Left colon (tissue), 2 donors: ENCODE results near the gene NKD2. TPM values are rescaled to one million over a fixed set of nuclear protein-coding genes. Genes with fewer than 3 reads are reported as not detected.
"Not testable (repeated sequence)": the region's sequence is repeated elsewhere in the genome, so short reads cannot be mapped to it uniquely, and the experiment has no call there.

ENCODE experiments used
- ATAC-seq: fragments of 200-7000 bp; cut with Tn5 transposase; one replicate; pipeline ENCODE4 v1.9.1; 2020; ENCODE audit warnings: mild to moderate bottlenecking, moderate library complexity
- DNase-seq, 2 donors: peaks; one replicate each; pipeline ENCODE4 v3.0.0-alpha.2; 2020
- intact Hi-C, 2 donors: fragments of 100-400 bp; cut with DNase I in 1 of 2; cut with micrococcal nuclease in 1 of 2; formaldehyde crosslinking; loops; one replicate each; pipeline versions ENCODE4 v1.11.2 to v1.14.0; 2022; cut with DNase I, micrococcal nuclease
- total RNA-seq, 2 donors: library from RNA; stranded (reverse); fragmentation: NEBNext Ultra II Directional; extraction: Animal tissue kit (Norgen Biotek cat#: 25700); gene quantifications; one replicate each; pipeline ENCODE4 v1.2.1, GENCODE V29; 2021
- donor health status: DM: no; HTN: no; CAD: no.
- donor health status: DM: yes; HTN: yes; CAD: no.

Gene NKD2
- total RNA-seq, 2 donors from 2014 or later, result 1.6 TPM

DNA sequence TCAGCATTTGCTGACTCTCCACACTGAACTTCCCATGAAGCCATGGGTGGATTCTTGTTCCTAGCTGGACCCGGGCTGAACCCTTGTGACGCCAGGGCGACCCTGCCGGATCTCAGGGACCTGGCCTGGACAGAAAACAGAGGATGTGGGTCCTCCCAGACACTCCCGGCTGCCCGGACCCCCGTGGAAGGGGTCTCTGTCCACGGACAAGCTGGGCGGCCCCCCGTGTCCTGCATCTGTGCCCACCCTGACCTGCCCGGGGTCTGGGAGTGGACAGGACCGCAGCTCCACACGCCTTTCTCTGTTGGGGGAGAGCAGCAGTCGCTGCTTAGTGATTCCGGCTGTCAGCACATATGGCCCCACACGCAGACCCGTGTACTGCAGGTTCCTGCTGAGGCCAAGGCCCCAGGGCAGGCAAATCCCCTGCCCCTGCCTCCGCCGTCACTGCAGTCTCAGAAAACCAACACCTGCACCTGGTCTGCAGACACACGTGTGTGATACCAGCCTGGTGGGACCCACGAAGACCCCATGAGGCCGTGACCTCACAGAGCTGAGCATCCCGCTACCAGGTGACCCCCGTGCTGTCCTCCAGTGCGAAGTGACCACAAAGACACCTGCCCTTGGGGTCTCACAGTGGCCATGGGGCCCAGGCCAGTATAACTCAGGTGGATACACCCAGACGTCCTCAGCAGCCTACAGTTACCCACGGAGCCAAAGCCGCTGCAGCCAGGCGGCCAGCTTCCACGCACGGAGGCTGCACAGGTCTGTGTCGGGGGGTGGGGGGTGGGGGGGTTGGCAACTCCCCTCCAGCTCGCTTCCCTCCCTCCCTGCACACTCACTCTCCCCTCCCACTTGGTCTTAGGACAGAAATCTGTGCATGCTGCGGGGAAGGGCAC, 50.6 kb downstream of the NKD2 start:
- no peak for ATAC-seq
- intact Hi-C loops, result no loop called here
- DNase-seq, result no peak

- intact Hi-C loops, result no loop called here
- ATAC-seq, result no peak
- DNase-seq, result no peak
These were observed 51.3 kb downstream of the NKD2 start for GRCh38 chr5:1059884-1060263.

- intact Hi-C loops, result no loop called here
- ATAC-seq (no peak), DNase-seq (no peak)
These were observed 52.0 kb downstream of the NKD2 start for GRCh38 chr5:1060535-1060981.

- DNase-seq, ATAC-seq, intact Hi-C loops: not testable (repeated sequence)
These were observed 52.7 kb downstream of the NKD2 start for GRCh38 chr5:1061292-1061691.

GRCh38 chr5:1061916-1062315, 53.3 kb downstream of the NKD2 start:
- ATAC-seq (no peak), DNase-seq (no peak)
- intact Hi-C loops, result no loop called here

DNA sequence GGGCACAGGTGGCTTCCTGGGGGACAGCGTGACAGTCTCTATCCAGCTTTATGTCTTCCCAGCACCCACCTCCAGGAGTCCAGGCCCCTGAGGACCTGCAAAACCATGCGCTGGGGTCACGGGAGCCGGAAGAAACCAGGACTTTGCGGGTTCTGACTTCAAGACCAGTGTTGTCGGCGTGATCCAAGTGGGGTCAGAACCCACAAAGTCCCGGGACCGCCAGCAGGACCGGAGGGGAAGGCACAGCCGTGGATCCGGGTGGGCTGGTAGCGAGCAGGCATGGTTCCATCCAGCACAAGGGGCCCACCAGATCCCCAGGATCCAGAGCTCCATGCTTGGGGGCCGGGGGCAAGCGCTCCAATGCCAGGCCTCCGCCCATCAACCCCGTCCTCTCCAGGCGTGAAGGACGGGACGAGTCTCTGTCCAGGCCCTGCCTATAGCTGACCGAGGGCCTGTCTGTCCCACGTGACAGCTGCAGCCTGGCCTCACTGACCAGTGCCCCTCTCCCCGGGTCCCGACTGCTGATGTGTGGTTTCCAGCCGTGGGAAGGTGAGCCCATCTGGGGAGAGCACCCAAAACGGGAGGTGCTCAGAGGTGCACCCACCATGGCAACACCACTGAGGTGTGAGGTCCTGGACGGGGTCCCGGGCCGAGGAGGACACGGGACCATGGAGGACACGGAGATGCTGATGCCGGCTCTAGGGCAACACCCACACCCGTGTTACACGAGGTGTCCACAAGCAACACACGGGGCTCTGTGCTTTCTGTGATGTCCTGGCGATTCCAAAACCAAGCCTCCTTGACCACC, 54.4 kb downstream of the NKD2 start:
- intact Hi-C loops, result no loop called here
- no peak for DNase-seq
- ATAC-seq, result no peak

DNA sequence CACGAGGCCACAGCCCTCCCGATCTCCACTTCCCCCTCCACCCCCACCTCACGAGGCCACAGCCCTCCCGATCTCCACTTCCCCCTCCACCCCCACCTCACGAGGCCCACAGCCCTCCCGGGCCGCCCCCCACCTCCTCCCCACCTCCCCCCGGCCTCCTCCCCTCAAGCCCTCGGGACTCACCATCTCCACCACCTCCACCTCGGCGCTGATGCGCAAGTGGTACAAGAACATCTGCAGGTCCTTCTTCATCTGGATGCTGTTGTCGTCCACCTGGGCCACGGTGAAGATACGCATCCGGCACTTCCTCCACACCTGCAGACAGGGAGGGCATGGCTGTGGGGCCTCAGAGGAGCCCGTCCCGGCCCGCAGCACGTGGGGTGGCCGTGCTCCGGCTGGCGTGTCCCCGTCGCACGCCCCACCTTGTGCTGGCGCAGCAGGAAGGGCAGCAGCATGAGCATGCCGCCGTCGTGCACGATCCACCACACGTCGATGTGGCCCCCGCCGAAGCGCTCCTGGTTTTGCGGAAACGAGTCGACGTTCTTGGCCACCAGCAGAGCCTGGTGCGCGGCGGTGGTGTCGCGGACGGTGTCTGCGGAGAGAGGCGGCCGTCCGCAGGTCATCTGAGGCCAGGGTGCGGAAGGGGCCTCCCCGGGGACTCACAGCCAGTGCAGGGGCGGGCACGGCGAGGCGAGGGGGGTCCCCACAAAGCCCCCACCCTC, 55.2 kb downstream of the NKD2 start:
- intact Hi-C loops, result no loop called here
- no peak for DNase-seq
- no peak for ATAC-seq

- ATAC-seq (no peak), DNase-seq (no peak)
- intact Hi-C loops, result no loop called here
These were observed 56.0 kb downstream of the NKD2 start for GRCh38 chr5:1064383-1065142.

DNA sequence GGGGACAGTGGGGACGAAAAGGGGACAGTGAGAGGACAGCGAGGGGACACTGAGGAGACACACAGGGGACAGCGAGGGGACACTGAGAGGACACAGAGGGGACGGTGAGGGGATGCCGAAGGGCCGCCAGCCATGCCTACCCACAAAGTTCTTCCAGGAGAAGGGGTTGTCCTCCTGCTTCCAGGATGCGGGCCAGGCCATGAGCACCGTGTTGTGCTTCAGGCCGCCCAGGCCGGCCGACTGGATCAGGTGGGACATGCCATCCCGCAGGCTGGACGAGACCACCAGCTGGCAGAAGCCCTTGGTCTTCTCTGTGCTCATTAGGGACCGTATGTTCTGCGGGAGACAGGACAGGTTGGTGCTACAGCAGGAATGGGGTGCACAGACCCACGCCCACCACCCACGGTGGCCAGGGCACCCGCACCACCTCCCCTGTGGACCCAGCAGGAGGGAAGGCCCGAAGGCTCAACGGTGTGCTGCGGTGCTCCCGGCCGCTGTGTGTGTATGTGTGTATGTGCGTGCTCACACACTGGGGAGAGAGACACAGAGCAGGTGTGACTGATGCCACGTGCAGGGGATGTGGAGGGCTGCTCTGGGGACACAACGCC, 56.6 kb downstream of the NKD2 start:
- intact Hi-C loops, result no loop called here
- ATAC-seq (peak; percentile 6), DNase-seq (no peak)

- ATAC-seq (peak; percentile 13), DNase-seq (no peak)
- intact Hi-C loops, result no loop called here
These were observed 57.5 kb downstream of the NKD2 start for GRCh38 chr5:1065891-1066650.

DNA sequence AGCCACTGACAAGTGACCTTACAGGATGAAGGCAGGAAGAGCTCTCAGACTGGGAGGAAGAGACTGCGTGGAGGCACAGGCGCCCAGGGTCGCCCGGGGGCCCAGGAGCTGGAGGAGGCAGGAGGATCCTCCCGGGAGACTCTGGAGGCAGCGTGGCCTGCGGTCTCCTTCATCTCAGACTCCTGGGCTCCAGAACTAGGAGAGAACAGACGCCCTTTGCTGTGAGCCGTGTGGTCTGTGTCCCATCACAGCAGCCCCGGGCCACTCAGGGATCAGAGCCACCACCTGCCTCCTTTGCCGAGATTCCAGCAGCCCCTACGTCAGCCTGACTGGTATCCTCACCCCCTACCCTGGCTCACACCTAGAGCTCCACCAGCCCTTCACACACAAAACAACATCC, 58.1 kb downstream of the NKD2 start:
- ATAC-seq (no peak), DNase-seq (no peak)
- intact Hi-C loops, result no loop called here

DNA sequence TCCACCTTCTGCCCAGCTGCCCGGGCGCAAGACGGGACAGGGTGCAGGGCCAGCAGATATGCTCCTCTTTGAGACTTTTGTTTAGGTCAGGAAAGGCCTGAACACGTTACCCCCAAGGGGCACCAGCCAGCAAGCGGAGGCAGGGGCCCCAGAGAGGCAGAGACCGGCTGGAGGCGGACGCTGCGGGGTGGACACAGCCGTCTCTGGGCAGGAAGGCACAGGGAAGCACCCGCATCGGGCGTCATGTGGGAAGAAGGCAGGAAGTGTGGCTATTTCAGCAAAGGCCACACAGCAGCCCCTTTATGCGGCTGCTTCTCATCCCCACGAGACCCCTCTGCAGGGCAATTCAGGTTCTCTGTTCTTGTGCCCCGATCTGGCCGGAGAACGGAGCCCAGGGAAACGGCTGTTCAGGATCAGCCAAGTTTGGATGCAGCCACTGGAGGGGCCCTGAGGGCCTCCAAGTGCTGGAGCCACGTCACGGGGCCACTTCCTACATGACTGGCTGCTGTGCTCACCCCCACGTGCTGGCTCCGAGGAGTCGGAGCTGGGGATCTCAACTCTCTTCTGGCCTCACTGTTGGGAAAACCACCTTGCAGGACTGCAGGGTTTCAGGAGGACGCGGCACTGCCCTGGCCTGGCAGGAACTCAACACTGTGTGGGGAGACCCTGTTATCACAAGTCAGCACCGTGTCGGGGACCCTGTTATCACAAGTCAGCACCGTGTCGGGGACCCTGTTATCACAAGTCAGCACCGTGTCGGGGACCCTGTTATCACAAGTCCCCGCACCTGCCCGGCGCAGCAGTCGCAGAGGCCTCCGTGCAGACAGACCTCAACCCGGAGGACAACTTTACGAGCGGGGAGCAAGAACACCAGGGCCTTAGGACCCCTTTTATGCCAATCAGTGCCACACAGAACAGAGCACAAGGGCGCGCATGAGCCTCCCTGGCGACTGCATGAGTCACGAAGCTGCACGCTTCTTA, 58.8 kb downstream of the NKD2 start:
- intact Hi-C loops, result no loop called here
- ATAC-seq, result no peak
- no peak for DNase-seq

DNA sequence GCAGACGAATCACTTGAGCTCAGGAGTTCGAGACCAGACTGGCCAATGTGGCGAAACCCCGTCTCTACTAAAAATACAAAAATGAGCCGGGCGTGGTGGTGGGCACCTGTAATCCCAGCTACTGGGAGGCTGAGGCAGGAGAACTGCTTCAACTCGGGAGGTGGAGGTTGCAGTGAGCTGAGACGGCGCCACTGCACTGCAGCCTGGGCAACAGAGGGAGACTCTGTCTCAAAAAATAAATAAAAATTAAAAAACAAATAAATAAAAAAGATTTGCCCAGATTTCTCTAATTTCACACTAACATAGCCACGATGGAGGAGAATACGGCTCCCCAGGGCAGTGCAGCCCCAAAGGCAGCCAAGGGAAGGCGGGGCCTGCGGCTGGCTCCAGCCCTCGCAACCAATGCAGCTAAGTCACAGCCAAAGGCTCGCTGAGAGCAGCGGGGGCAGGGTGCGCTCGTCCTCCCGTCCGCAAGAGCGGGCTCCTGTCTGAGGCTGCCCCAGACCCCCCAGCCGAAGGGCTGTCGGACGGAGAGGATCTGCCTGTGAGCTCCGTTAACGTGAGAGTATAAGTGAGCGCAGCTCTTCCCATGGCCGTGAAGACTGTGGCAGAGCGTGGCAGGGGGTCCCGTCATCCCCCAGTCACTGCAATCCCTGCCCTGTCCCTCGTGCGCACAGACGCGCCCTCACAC, 59.7 kb downstream of the NKD2 start:
- DNase-seq, result no peak
- intact Hi-C loops, result no loop called here
- peak; percentile 14 for ATAC-seq

DNA sequence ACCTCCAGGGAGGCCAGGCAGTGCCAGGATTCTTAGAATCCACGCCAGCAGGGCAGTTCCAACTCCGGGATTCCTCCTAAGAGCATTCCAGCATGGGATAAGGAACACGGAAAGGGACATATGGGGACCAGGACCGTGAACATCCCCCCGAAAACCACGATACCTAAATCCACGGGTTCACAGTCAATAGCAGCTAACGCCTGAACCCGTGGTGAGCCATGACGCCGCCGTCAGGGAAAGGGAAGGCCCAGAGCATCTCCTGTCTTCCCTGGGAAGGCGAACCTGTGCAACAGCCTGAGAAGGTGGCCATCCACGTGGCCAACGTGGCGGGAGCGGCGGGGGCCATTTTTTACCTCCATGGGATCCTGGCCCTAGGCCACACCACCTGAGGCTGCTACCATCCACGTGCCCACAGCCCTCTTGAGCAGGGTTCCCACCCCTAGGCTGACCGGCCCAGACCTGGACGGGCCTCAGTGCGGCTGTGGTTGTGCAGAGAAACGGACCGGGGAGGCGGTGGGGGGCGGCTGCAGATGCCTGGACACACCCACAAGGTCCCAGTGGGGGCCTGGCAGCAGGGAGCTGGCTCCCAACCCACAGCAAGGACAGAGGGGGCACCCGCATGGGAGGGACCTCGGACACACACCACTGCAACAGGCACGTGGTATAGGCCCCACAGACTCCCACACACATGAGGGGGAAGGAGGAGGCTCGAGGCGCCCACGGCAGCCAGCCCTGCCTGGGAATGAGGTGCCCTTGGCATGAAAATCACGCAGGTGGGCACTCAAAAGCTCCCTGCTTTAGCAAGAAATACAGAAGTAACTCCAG, 60.5 kb downstream of the NKD2 start:
- ATAC-seq (no peak), DNase-seq (no peak)
- intact Hi-C loops, result no loop called here

GRCh38 chr5:1069720-1070088, 61.1 kb downstream of the NKD2 start:
- intact Hi-C loops, result no loop called here
- DNase-seq (no peak), ATAC-seq (no peak)
